K562 (cell line): Measurements from ENCODE around the gene TSPAN1. TPM values are rescaled to one million over a fixed set of nuclear protein-coding genes. Genes with fewer than 3 reads are reported as not detected.
A peak's percentile ranks its signal among the peaks of the same experiment; 100 is the strongest.

Experiments used
- ATAC-seq: fragments of 200-7000 bp; cut with Tn5 transposase; 3 replicates; pipeline ENCODE4 v1.9.1; 2020; ENCODE audit warnings: moderate library complexity
- BruUV-seq: library from RNA; stranded (reverse); fragments of 400-500 nt; replicated peaks from 2 replicates; lab custom pipeline; 2021; lab: Mats Ljungman, UMichigan
- CTCF ChIA-PET: fragments of 300-600 bp; formaldehyde crosslinking; extraction: SDS; loops from one replicate; lab custom pipeline; 2021; ENCODE audit warnings: low intra/inter-chr PET ratio; lab: Yijun Ruan, JAX
- POLR2A ChIA-PET: fragments of 300-600, 350-650 bp; sonication (Branson Sonifier 250); formaldehyde crosslinking; extraction: SDS; loops from one replicate; lab custom pipeline; 2021; ENCODE audit warnings: antibody characterized with exemption, inconsistent platforms; lab: Yijun Ruan, JAX
- DNase-seq, 4 experiments: peaks; one replicate each; pipeline versions ENCODE4 v3.0.0 to v3.0.0-alpha.2; 2011 to 2018; ENCODE audit warnings: low spot score in 3 of 4, mixed read lengths in 3 of 4; ENCODE audit errors: extremely low read depth in 1 of 4
- FAIRE-seq: peaks from 2 replicates; lab custom pipeline; 2011; peaks lifted over from hg19 to GRCh38; lab: Jason Lieb, UNC
- H2AFZ ChIP-seq: 2 replicates; pipeline ENCODE4 v1.6.0; 2011; ENCODE audit warnings: low read depth, low read length, control low read depth, inconsistent platforms
- H3K27ac ChIP-seq: fragments of 200-600 bp; 3 replicates; pipeline ENCODE4 v1.8.0; 2011; ENCODE audit warnings: low read depth, mild to moderate bottlenecking, control low read depth, inconsistent platforms, low read length, moderate library complexity, mixed read lengths; ENCODE audit errors: extremely low read depth
- H3K27me3 ChIP-seq, 2 experiments: fragments of 300-600 bp in 1 of 2; 2 replicates in 1 of 2; 3 replicates in 1 of 2; pipeline versions ENCODE4 v1.6.0 to v1.8.0; 2011; ENCODE audit warnings: inconsistent platforms in 2 of 2, low read length in 2 of 2, mild to moderate bottlenecking in 1 of 2, mixed read lengths in 1 of 2, moderate library complexity in 1 of 2; ENCODE audit not compliant: control insufficient read depth in 2 of 2, insufficient read depth in 2 of 2
- H3K36me3 ChIP-seq: fragments of 300-600 bp; 3 replicates; pipeline ENCODE4 v1.8.0; 2011; ENCODE audit warnings: mild to moderate bottlenecking, low read length, inconsistent platforms; ENCODE audit not compliant: control insufficient read depth, insufficient read depth
- H3K4me1 ChIP-seq, 2 experiments: fragments of 200-600 bp in 1 of 2; replicated peaks in 1 of 2; 2 replicates in 1 of 2; 3 replicates in 1 of 2; pipeline versions ENCODE4 v1.5.1 to v1.8.0; 2011; ENCODE audit warnings: inconsistent platforms in 2 of 2, low read length in 2 of 2, mild to moderate bottlenecking in 1 of 2, mixed read lengths in 1 of 2, moderate library complexity in 1 of 2; ENCODE audit not compliant: control insufficient read depth in 2 of 2, insufficient read depth in 2 of 2
- H3K4me2 ChIP-seq: 2 replicates; pipeline ENCODE4 v1.6.1; 2011; ENCODE audit warnings: low read length, control low read depth, inconsistent platforms, mixed read lengths; ENCODE audit not compliant: insufficient read depth
- H3K4me3 ChIP-seq: fragments of 200-600 bp; sonication (generic), shearing (Covaris generic); 2 replicates; pipeline ENCODE4 v1.5.1; 2016; ENCODE audit warnings: control low read depth, inconsistent platforms
- H3K79me2 ChIP-seq: fragments of 200-600 bp; 3 replicates; pipeline ENCODE4 v1.8.0; 2011; ENCODE audit warnings: low read length, inconsistent platforms; ENCODE audit not compliant: control insufficient read depth, insufficient read depth
- H3K9ac ChIP-seq, 2 experiments: 2 replicates each; pipeline versions ENCODE4 v1.6.0 to v1.6.1; 2011; ENCODE audit warnings: low read depth in 2 of 2, low read length in 2 of 2, control low read depth in 1 of 2, inconsistent platforms in 1 of 2, mild to moderate bottlenecking in 1 of 2, mixed read lengths in 1 of 2; ENCODE audit not compliant: insufficient read depth in 1 of 2
- H3K9me1 ChIP-seq: one replicate; pipeline ENCODE4 v1.6.0; 2011; ENCODE audit warnings: inconsistent platforms, mild to moderate bottlenecking, low read length, moderate library complexity; ENCODE audit not compliant: control insufficient read depth, insufficient read depth
- H3K9me3 ChIP-seq: replicated peaks from 2 replicates; pipeline ENCODE4 v1.5.1; 2011; ENCODE audit warnings: low read depth, low read length, inconsistent platforms; ENCODE audit not compliant: control insufficient read depth, insufficient read depth
- H4K20me1 ChIP-seq: replicated peaks from 2 replicates; pipeline ENCODE4 v1.6.1; 2011; ENCODE audit warnings: low read length, inconsistent platforms, mixed read lengths; ENCODE audit not compliant: control insufficient read depth, insufficient read depth
- THAP7 ChIP-seq: fragments of 250-450 bp; sonication (Bioruptor Pico); IDR thresholded peaks from 2 replicates; pipeline ENCODE4 v1.5.0; 2021
- ZNF282 ChIP-seq: sonication (generic); formaldehyde crosslinking; IDR thresholded peaks from 2 replicates; pipeline ENCODE4 v1.8.1; 2023; ENCODE audit warnings: missing genetic modification reagents
- ZNF518B ChIP-seq: fragments of 250-450 bp; sonication (Bioruptor Pico); IDR thresholded peaks from 2 replicates; pipeline ENCODE4 v1.5.0; 2021; ENCODE audit warnings: mild to moderate bottlenecking, moderate library complexity
- ZNF609 ChIP-seq: sonication (generic); formaldehyde crosslinking; IDR thresholded peaks from 2 replicates; pipeline ENCODE4 v1.8.1; 2023; ENCODE audit warnings: missing genetic modification reagents, mild to moderate bottlenecking, borderline replicate concordance
- ZNF655 ChIP-seq: fragments of 250-450 bp; sonication (Bioruptor Pico); IDR thresholded peaks from 2 replicates; pipeline ENCODE4 v1.5.0; 2021
- WGBS: fragments of 100-300 bp; shearing (Covaris generic); methylation state at CpG from one replicate; pipeline ENCODE4 v1.1.6; 2016; ENCODE audit warnings: low coverage, mixed read lengths; ENCODE audit not compliant: insufficient coverage; ENCODE audit errors: missing lambda C conversion rate; 5-methylcytosine and 5-hydroxymethylcytosine counted together
- in situ Hi-C: fragments of 300-500 bp; cut with MboI; formaldehyde crosslinking; loops from 4 replicates; pipeline ENCODE4 v1.15.0; 2018; ENCODE audit warnings: inconsistent platforms, mixed read lengths
- intact Hi-C: fragments of 100-400 bp; cut with micrococcal nuclease; formaldehyde crosslinking; loops from 2 replicates; pipeline ENCODE4 v1.14.2; 2022
- polyA plus RNA-seq, 8 experiments: library from polyadenylated mRNA; depleted of rRNA in 4 of 8; stranded (reverse) in 5 of 8; unstranded in 3 of 8; fragments of >200 nt; fragmentation: Nextera tagmentation in 2 of 8; fragmentation: Illumina TruSeq in 1 of 8; extraction: Ambion mirVana in 2 of 8; extraction: Trizol in 1 of 8; gene quantifications; 2 replicates each; pipeline versions ENCODE4 v1.2.1 to v1.2.3, GENCODE V29; 2011 to 2014; ENCODE audit warnings: inconsistent platforms in 1 of 8, missing spikeins in 1 of 8
- total RNA-seq, 7 experiments: library from RNA; depleted of rRNA in 6 of 7; stranded (reverse); fragments of >200 nt in 6 of 7; fragmentation: Illumina TruSeq in 2 of 7; extraction: Trizol in 2 of 7; gene quantifications; 2 replicates each; pipeline versions ENCODE4 v1.2.1 to v1.2.3, GENCODE V29; 2011 to 2021; ENCODE audit warnings: low replicate concordance in 1 of 7

The TSPAN1 gene
- total and polyA plus RNA-seq, 9 of the 15 experiments (the other 6 are each of a cell fraction or from before 2014, with no cell fraction given), result 0.58 TPM; not detected in 8

- no peaks in the 10 kb centered on the region for H3K9me1 ChIP-seq
- no peaks in the 10 kb centered on the region for H3K79me2 ChIP-seq
- no peak overlapping the region for H3K27ac ChIP-seq
- FAIRE-seq (no peak), DNase-seq (no peak), ATAC-seq (peak; percentile 7; the same call in 1 of the 3 replicates)
- in situ Hi-C loops (no loop called here), intact Hi-C loops (loop anchor here (5.0 kb wide), 1 partner anchor 998 kb away; no protein-coding TSS in a partner anchor)
- H3K4me1 ChIP-seq, result peaks cover 0 to 5% of the 10 kb centered on the region in 2 experiments; a peak in 2 of 5 replicates
- no peak overlapping the region for H3K4me2 ChIP-seq
- no TSS peak for BruUV-seq
- H2AFZ ChIP-seq, result peak overlapping the region; percentile 71; the same call in 1 of the 2 replicates
- H3K9ac ChIP-seq, result peak overlapping the region in 1 of 2 experiments; percentile 76; a peak in 2 of 4 replicates
- no peaks in the 10 kb centered on the region for H3K27me3 ChIP-seq
- H3K4me3 ChIP-seq, result no peak overlapping the region
- no peaks in the 10 kb centered on the region for H3K9me3 ChIP-seq
- H3K36me3 ChIP-seq, result no peaks in the 10 kb centered on the region
- CTCF ChIA-PET, result no interaction called here
- 43% methylated on average over 18 of the region's 18 CpGs for WGBS
- H4K20me1 ChIP-seq, result no peaks in the 10 kb centered on the region
- POLR2A ChIA-PET, result interaction anchor here (0.6 to 1.8 kb wide), 11 partner anchors 15 to 1499 kb away, joined by 3 to 6 read pairs (median 4); no protein-coding TSS in a partner anchor
- TF ChIP-seq ZNF609 (CRISPR knock-in tag) (no peak), ZNF518B (CRISPR knock-in tag) (no peak), THAP7 (CRISPR knock-in tag) (no peak), ZNF655 (no peak), ZNF282 (CRISPR knock-in tag) (no peak)
These were observed 44.9 kb downstream of the TSPAN1 start for GRCh38 chr1:46219551-46220520.
